CD4-positive, alpha-beta T cell treated with Interleukin-12 subunit alpha and Interleukin-12 subunit beta, for 1 hour (primary cell): ENCODE data around the gene IL11.

Experiments
- DNase-seq: peaks from one replicate; pipeline ENCODE4 v3.0.0-alpha.2; 2020

Gene IL11

GRCh38 chr19:55369653-55370304, 484 bp downstream of the IL11 start:
- no peak for DNase-seq

GRCh38 chr19:55368701-55369563, 1.3 kb downstream of the IL11 start:
- no peak for DNase-seq

GRCh38 chr19:55368106-55368505, 2.2 kb downstream of the IL11 start:
- no peak for DNase-seq

- no peak for DNase-seq
Measured at GRCh38 chr19:55366790-55367189, 3.5 kb downstream of the IL11 start.

- no peak for DNase-seq
Measured at GRCh38 chr19:55365964-55366363, 4.3 kb downstream of the IL11 start.

- DNase-seq, result no peak
Measured at GRCh38 chr19:55365245-55365644, 5.0 kb downstream of the IL11 start.

- DNase-seq, result no peak
Measured at GRCh38 chr19:55362990-55363716, 7.1 kb downstream of the IL11 start, which contains the start of gene GARIN5B. Gene GARIN5B (minus strand): TSS chr19:55363260. CDS start chr19:55363066, 194 bp downstream.

GRCh38 chr19:55362174-55362989, 7.9 kb downstream of the IL11 start:
- DNase-seq, result no peak

- DNase-seq, result no peak
Measured at GRCh38 chr19:55360902-55361301, 9.4 kb downstream of the IL11 start.

- no peak for DNase-seq
Measured at GRCh38 chr19:55358943-55359908, 11.0 kb downstream of the IL11 start.

GRCh38 chr19:55358493-55358892, 11.8 kb downstream of the IL11 start:
- DNase-seq, result no peak

GRCh38 chr19:55355213-55355821, 14.9 kb downstream of the IL11 start:
- no peak for DNase-seq

- no peak for DNase-seq
Measured at GRCh38 chr19:55354698-55355212, 15.5 kb downstream of the IL11 start, which contains the start of gene COX6B2. Gene COX6B2 (minus strand): TSS chr19:55354719. CDS start chr19:55354521, 198 bp downstream.

- peak; percentile 80 for DNase-seq
Measured at GRCh38 chr19:55353803-55354697, 16.2 kb downstream of the IL11 start.

GRCh38 chr19:55353356-55353802, 16.9 kb downstream of the IL11 start:
- DNase-seq, result no peak

- DNase-seq, result no peak
Measured at GRCh38 chr19:55352549-55353145, 17.6 kb downstream of the IL11 start.

- DNase-seq, result no peak
Measured at GRCh38 chr19:55352040-55352439, 18.2 kb downstream of the IL11 start.

GRCh38 chr19:55350620-55351315, 19.5 kb downstream of the IL11 start:
- no peak for DNase-seq
